OCI-M1 (cell line): Measurements from ENCODE around the gene MAP3K10.

ENCODE experiments used
- DNase-seq: peaks from one replicate; lab custom pipeline; 2025; lab: John Stamatoyannopoulos, UW

The MAP3K10 gene

GRCh38 chr19:40249781-40250180 lies 58.6 kb downstream of the MAP3K10 start:
- no peak for DNase-seq

- DNase-seq: no peak
These were observed 60.0 kb downstream of the MAP3K10 start for GRCh38 chr19:40251244-40251643.

DNA sequence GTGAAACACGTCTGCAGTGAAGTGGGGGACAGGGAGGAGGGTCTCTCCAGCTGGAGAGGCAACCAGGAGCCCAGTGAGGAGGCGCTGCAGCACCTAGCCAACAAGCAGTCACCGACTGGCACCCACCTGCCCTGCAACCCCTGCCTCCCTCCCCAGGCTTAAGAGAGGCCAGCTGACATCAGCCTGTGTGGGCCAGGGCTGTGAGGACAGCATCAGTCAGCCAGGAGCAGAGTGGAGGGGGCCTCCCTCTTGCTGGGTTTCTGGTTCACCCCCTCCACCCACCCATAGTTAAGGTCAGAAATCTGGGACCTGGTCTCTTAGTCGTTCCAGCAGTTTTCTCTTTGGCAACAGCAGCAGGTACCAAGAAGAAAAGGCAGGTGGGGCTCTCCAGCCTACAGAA lies 60.8 kb downstream of the MAP3K10 start:
- no peak for DNase-seq

DNA sequence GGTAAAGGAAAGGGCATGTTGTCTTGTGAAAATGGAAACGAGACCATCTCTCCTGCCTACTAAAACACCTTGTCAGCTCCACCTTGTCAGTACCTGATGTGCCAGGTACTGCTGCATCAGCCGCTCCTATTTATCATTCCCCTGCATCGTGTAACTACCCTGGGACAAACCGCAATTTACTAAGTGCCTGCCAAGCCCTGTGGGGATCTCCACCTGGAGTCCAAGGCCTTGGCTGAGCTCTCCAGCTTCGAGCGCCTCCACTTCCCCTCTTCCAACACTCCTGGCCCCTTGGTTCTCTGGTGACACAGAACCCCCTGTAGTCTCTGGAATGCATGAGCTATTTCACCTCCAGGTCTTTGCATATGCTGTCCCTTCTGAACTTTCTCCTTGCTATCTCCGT lies 61.2 kb downstream of the MAP3K10 start:
- no peak for DNase-seq

DNA sequence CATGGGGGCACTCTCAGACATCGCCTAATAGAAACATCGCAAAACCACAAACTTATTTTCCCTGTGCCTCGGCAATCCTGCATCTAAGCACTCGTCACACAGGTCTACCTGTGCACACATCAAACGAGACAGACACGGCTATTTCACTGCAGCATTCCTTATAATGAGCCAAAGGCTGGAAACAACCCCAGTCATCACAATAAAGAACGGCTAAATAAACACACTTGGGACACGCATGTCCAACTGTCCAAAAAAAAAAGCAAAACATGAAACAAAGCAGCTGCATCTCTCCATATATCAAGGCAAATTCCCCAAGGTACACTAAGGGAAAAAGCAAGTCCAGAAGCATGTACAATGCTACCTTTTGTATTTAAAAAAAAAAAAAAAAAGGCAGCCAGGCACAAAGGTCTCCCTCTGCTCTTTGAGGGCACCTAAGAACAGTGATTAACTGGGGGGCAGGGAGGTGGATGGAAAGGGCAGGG lies 62.4 kb downstream of the MAP3K10 start:
- DNase-seq: no peak

DNA sequence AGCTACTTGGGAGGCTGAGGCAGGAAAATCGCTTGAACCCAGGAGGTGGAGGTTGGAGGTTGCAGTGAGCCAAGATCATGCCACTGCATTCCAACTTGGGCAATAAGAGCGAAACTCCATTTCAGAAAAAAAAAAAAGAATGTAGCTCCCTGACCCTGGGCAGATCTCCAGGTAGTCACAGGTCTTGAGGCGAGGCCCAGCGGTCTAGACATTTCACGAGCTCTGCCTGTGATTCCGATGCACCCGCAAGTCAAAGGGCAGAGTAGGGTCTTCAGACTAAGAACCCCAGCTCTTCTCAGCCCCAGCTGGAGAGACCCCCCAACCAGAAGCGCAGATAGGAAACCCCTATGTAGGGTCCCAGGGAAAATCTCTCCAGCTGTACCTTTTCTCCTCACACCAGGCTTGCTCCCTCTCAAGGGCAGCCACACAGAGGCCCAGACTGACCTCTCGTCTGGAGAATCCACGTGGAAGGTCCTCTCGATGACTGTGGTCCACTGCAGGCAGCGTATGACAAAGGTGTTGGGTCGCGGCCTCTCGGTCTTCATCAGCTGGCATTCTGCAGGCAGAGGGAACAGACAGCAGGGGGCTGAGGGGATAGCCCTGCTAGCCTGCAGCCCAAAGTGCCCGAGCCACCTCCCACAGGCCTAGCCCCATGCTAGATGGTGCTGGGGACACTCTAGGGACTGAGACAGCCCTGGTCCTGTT lies 63.6 kb downstream of the MAP3K10 start:
- DNase-seq: no peak

DNA sequence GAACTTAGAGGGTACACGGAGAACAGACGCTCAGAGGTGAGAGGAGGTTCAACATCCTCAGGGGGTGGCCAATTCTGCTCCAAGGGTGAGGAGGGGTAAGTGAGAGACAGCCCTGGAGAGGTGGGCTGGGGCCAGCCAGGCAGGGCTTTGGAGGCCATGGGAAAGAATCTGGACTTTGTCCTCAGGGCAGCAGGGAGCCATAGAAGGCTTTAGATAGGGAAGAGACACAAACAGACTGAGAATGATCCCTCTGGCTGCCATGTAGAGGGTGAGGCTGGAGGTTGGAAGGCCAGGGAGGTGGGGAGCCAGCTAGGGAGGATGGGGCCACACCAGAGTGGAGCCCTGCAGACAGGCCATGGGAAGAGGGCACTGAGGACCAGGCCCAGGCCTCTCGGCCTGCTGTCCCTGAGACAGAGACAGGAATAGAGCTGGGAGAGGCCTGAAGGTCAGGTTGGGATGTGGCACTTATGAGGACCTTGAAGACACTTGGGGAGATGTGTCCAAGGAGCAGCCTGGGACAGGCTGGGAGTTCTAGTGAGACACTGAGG lies 64.5 kb downstream of the MAP3K10 start:
- DNase-seq: no peak

- no peak for DNase-seq
These were observed 65.3 kb downstream of the MAP3K10 start for GRCh38 chr19:40256512-40256911.

DNA sequence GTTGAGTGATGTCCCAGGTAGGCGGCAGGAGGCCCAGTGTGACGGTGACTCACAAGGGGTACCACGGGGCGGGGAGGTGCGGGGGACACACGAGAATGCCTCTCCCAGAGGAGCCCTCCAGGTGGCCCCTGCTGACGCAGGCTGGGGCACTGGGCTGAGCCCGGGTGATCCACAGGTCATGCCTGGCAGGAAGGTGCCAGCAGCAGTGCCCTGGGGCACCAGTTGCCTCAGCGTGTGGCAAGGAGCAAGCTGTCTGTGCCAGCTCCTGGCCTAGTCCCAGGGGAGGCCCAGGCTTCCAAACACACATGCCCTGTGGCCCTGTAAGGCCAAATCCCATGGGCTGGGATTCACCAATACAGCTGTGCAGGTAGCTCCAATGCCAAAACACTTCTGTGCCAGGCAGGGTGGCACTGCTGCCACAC lies 65.9 kb downstream of the MAP3K10 start:
- DNase-seq: no peak

- no peak for DNase-seq
These were observed 70.4 kb downstream of the MAP3K10 start for GRCh38 chr19:40261631-40262030.

DNA sequence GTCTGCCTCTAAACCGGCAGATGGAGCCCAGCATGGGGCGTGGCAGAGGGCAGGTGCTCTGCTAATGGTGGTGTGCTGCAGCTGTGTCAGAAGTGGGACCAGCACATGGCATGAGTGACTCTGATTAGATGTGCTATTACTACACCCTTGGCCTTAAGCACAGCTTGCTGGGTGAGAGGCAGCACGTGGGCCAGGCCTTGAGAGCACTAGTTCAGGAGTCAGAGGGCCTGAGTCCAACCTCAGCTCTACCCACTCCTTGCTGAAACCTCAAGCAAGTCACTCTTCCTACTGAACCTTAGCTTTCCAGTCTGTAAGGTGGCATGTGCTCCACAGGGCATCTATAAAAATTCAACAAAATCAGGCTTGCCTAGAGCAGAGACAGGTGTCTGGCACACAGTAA lies 71.2 kb downstream of the MAP3K10 start:
- no peak for DNase-seq

GRCh38 chr19:40263440-40264313 lies 72.5 kb downstream of the MAP3K10 start:
- no peak for DNase-seq

DNA sequence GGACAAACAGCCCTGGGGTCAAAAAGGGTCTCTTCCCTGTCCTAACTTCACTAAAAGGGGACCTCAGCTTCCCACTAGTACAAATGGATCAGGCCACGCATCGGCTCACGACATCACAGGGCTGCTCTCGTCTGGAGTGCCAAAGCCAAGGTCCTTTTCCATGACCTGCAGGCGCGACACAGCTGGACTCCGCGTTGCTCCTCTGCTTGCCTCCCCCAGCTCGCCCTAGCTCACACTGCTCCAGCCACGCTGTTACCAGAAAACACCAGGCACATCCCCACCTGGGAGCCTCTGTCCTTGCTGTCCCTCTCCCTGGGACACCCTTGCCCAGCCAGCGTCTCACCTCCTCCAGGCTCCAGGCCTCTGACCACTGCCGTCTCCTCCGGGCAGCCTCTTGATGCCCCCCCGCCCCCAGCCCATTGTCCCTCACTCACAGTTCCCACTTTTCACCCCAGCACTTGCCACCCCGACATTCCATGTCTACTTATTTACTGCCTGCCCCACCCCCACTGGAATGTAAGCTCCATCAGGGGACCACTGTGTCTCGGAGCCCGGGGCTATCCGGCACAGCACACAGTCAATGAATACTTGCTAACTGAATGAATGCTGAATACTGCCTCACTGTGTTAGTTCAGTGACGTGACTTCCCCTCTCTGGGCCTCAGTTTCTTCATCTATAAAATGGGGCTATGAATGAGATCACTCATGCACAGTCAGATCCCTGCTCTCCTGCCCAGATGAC lies 73.3 kb downstream of the MAP3K10 start:
- no peak for DNase-seq
